Activated T-helper 1 cell treated with anti-CD3 and anti-CD28 coated beads, Interleukin-12 subunit alpha, Interleukin-12 subunit beta, Interleukin-2, Interleukin-4 antibody, amounts not matched to agents 30 ng/mL and 10 ng/mL and 1 ng/mL, durations not matched to agents 14 hours and 24 hours and 36 hours (primary cell): ENCODE measurements around the gene CELA1. TPM values are rescaled to one million over a fixed set of nuclear protein-coding genes. Genes with fewer than 3 reads are reported as not detected.

Experiments used
- DNase-seq: peaks from one replicate; pipeline ENCODE4 v3.0.0; 2021; ENCODE audit warnings: low spot score
- H3K27ac Mint-ChIP-seq: one replicate; pipeline ENCODE4 v1.8.0; 2021; ENCODE audit warnings: mild to moderate bottlenecking, mixed read lengths
- H3K27me3 Mint-ChIP-seq: one replicate; pipeline ENCODE4 v1.8.0; 2022; ENCODE audit warnings: mild to moderate bottlenecking, moderate library complexity, mixed read lengths; ENCODE audit not compliant: insufficient read depth
- H3K36me3 Mint-ChIP-seq: one replicate; pipeline ENCODE4 v1.8.0; 2021; ENCODE audit warnings: low read depth, mixed read lengths
- H3K4me1 Mint-ChIP-seq: one replicate; pipeline ENCODE4 v1.8.0; 2021; ENCODE audit warnings: low read depth, mixed read lengths
- H3K4me3 Mint-ChIP-seq: one replicate; pipeline ENCODE4 v1.8.0; 2021; ENCODE audit warnings: mild to moderate bottlenecking, moderate library complexity, mixed read lengths
- H3K9me3 Mint-ChIP-seq: one replicate; pipeline ENCODE4 v1.8.0; 2021; ENCODE audit warnings: mixed read lengths
- intact Hi-C: fragments of 100-400 bp; cut with micrococcal nuclease; formaldehyde crosslinking; loops from one replicate; pipeline ENCODE4 v1.15.1; 2024
- total RNA-seq: library from RNA; stranded (reverse); gene quantifications from 2 replicates; pipeline ENCODE4 v1.2.3, GENCODE V29; 2022

Gene CELA1
- total RNA-seq, 1 donor from 2014 or later, result not detected

DNA sequence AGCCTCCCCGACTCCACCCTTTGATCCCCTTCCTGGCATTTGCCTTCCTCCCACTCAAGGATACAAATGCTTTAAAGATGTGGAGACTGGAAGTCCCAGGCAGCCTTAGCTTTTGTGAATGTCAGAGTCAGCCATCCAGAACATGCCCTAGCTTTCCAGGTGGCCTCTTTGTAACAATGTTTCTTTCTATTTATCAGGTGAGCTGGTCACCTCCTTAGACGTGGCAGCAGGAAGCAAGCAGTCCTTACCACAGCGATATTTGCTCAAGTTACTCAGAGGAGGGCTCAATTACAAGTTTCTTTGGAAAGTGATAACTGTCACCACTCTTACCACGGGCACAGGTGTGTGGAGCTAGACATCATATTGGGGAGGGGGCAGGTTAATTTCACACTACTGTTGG lies 39.9 kb upstream of the CELA1 start:
- peaks cover 4% of the 10 kb centered on the region for H3K27me3 Mint-ChIP-seq
- H3K4me1 Mint-ChIP-seq, result peaks cover 59% of the 10 kb centered on the region
- DNase-seq, result no peak
- no peak overlapping the region for H3K27ac Mint-ChIP-seq
- no peak overlapping the region for H3K4me3 Mint-ChIP-seq
- H3K9me3 Mint-ChIP-seq, result no peaks in the 10 kb centered on the region
- intact Hi-C loops, result no loop called here
- peaks cover 8% of the 10 kb centered on the region for H3K36me3 Mint-ChIP-seq

GRCh38 chr12:51383269-51383905 lies 36.9 kb upstream of the CELA1 start:
- intact Hi-C loops, result no loop called here
- Mint-ChIP-seq H3K27me3 (peaks cover 10% of the 10 kb centered on the region), H3K4me3 (no peak overlapping the region), H3K36me3 (peaks cover 14% of the 10 kb centered on the region), H3K9me3 (no peaks in the 10 kb centered on the region), H3K4me1 (peaks cover 38% of the 10 kb centered on the region), H3K27ac (no peak overlapping the region)
- DNase-seq, result no peak

- Mint-ChIP-seq H3K9me3 (no peaks in the 10 kb centered on the region), H3K4me1 (peaks cover 28% of the 10 kb centered on the region), H3K27ac (no peak overlapping the region), H3K4me3 (no peak overlapping the region), H3K36me3 (peaks cover 20% of the 10 kb centered on the region), H3K27me3 (peaks cover 10% of the 10 kb centered on the region)
- intact Hi-C loops, result no loop called here
- DNase-seq, result no peak
Measured at GRCh38 chr12:51382173-51382572, 35.7 kb upstream of the CELA1 start.

DNA sequence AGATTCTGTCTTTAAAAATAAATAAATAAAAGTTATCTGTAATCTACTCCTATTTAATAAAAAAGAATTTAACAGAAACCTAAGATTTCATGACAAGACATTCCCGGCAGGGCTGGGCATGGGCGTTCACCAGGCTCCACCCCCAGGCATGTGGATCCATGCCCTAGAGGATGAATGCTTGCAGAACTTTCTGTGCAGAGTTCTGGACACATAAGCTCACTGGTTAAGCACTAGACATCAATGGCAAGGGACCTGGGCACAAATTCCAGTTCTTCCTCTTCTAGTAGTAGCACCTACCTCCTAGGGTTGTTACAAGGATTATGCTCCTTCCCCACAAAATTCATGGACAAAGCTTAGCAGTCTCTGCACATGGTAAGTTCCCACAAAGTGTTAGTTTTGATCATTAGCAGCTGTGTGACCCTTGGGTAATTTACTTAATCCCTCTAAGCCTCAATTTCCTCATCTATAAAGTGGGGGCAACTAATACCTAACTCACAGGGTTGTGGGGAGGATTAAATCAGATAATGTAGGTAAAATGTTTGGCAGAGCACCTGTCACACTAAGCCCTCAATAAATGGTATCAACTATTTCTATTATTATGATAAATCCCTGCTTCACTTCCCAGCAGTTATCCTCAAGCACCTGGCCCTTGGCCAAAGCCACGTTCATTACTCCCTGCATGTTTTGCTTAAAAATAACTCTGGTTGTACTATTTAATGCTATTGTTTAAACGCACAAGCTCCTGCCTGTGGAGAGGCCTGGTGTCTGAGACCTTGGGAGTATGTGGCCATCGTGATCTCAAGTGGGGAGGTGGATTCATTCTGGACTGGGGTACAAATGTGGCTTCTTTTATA lies 35.0 kb upstream of the CELA1 start:
- H3K27me3 Mint-ChIP-seq, result peaks cover 10% of the 10 kb centered on the region
- no peak for DNase-seq
- H3K9me3 Mint-ChIP-seq, result no peaks in the 10 kb centered on the region
- no peak overlapping the region for H3K27ac Mint-ChIP-seq
- H3K4me3 Mint-ChIP-seq, result no peak overlapping the region
- peaks cover 28% of the 10 kb centered on the region for H3K4me1 Mint-ChIP-seq
- peaks cover 20% of the 10 kb centered on the region for H3K36me3 Mint-ChIP-seq
- intact Hi-C loops, result no loop called here

DNA sequence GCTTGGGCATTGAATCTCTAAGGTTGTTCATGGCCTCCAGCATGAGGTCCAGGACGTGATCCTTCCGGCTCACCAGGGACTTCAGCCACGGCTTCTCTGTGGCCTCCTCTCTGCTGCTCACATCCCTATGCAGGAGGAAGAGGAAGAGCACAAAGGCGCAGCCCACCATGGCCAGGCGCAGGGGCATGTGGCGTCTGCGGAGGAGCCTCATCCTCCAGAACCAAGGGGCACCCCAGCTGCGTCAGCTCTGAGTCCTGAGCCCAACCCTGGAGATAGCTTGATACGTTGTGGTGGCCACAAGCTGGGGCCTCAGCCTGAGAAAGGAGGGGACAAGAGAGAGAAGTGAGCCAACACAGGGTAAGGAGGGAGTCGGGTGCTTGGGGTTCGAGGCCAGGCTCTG lies 33.1 kb upstream of the CELA1 start:
- intact Hi-C loops, result no loop called here
- Mint-ChIP-seq H3K4me1 (peaks cover 36% of the 10 kb centered on the region), H3K27ac (no peak overlapping the region), H3K9me3 (no peaks in the 10 kb centered on the region), H3K4me3 (no peak overlapping the region), H3K27me3 (peaks cover 11% of the 10 kb centered on the region), H3K36me3 (peaks cover 20% of the 10 kb centered on the region)
- no peak for DNase-seq

DNA sequence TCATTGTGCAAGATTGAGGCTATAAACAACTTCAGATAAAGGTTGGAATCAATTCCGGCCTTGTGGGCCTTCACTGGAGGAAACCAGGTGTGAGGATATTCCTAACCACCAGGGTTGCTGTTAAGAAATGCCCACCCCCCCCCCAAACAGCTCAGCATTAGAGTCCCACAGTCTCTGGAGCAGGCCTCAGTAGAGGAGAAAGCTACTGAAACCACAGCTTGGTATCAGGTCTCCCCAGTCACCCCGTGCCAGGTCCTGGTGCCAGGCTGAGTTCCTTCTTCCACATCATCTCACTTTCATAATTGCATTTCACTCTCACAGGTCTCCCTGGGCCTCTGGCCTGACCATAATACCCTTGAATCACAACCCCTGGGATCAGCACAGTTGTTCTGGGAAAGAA lies 32.3 kb upstream of the CELA1 start:
- Mint-ChIP-seq H3K27ac (no peak overlapping the region), H3K27me3 (peaks cover 10% of the 10 kb centered on the region), H3K4me1 (peaks cover 35% of the 10 kb centered on the region), H3K36me3 (peaks cover 22% of the 10 kb centered on the region), H3K4me3 (no peak overlapping the region), H3K9me3 (no peaks in the 10 kb centered on the region)
- intact Hi-C loops, result no loop called here
- no peak for DNase-seq

GRCh38 chr12:51377099-51377984 lies 30.9 kb upstream of the CELA1 start:
- no peak for DNase-seq
- intact Hi-C loops, result no loop called here
- no peak overlapping the region for H3K27ac Mint-ChIP-seq
- peaks cover 31% of the 10 kb centered on the region for H3K4me1 Mint-ChIP-seq
- no peak overlapping the region for H3K4me3 Mint-ChIP-seq
- peaks cover 10% of the 10 kb centered on the region for H3K27me3 Mint-ChIP-seq
- H3K9me3 Mint-ChIP-seq, result no peaks in the 10 kb centered on the region
- peaks cover 18% of the 10 kb centered on the region for H3K36me3 Mint-ChIP-seq

DNA sequence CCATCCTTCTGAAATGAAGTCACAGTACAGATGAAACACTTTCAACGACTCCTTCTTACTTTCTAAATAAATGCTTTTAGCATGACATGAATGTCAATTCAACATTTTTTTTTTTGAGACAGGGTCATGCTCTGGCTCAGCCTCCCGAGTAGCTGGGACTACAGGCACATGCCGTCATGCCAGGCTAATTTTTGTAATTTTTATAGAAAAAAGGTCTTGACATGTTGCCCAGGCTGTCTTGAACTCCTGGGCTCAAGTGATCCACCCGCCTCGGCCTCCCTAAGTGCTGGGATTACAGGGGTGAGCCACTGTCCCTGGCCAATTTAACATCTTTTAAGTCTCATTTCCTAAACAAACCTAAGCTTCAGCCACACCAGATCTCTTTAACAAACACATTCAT lies 28.4 kb upstream of the CELA1 start:
- Mint-ChIP-seq H3K27ac (no peak overlapping the region), H3K36me3 (peaks cover 14% of the 10 kb centered on the region), H3K4me3 (no peak overlapping the region), H3K27me3 (peaks cover 2% of the 10 kb centered on the region), H3K9me3 (no peaks in the 10 kb centered on the region), H3K4me1 (peaks cover 43% of the 10 kb centered on the region)
- DNase-seq, result no peak
- intact Hi-C loops, result no loop called here

- Mint-ChIP-seq H3K27me3 (peaks cover 2% of the 10 kb centered on the region), H3K4me3 (no peak overlapping the region), H3K27ac (no peak overlapping the region), H3K4me1 (peaks cover 48% of the 10 kb centered on the region), H3K9me3 (no peaks in the 10 kb centered on the region), H3K36me3 (peaks cover 14% of the 10 kb centered on the region)
- no peak for DNase-seq
- intact Hi-C loops, result no loop called here
Measured at GRCh38 chr12:51374361-51374760, 27.9 kb upstream of the CELA1 start.

GRCh38 chr12:51373187-51373586 lies 26.7 kb upstream of the CELA1 start:
- no peak for DNase-seq
- Mint-ChIP-seq H3K4me1 (peaks cover 55% of the 10 kb centered on the region), H3K9me3 (no peaks in the 10 kb centered on the region), H3K36me3 (peaks cover 9% of the 10 kb centered on the region), H3K27me3 (peaks cover 5% of the 10 kb centered on the region), H3K4me3 (no peak overlapping the region), H3K27ac (no peak overlapping the region)
- intact Hi-C loops, result no loop called here

DNA sequence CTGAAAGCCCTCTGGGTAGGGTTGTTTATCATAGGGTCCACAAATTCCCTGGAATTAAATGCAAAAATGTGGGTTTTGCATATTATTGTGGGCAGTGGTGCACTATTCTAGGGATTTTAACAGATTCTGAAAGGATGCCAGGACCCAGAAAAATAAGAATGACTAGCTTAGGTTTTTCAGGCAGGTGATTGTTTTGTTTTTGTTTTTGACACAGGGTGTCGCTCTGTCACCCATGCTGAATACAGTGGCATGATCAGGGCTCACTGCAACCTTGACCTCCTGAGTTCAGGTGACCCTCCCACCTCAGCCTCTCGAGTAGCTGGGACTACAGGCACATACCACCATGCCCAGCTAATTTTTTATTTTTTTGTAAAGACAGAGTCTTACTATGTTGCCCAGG lies 25.5 kb upstream of the CELA1 start:
- Mint-ChIP-seq H3K4me3 (no peak overlapping the region), H3K27me3 (peaks cover 9% of the 10 kb centered on the region), H3K36me3 (peaks cover 6% of the 10 kb centered on the region), H3K4me1 (peaks cover 64% of the 10 kb centered on the region), H3K27ac (no peak overlapping the region), H3K9me3 (no peaks in the 10 kb centered on the region)
- DNase-seq, result no peak
- intact Hi-C loops, result no loop called here

- Mint-ChIP-seq H3K9me3 (no peaks in the 10 kb centered on the region), H3K36me3 (peaks cover 6% of the 10 kb centered on the region), H3K4me1 (peaks cover 64% of the 10 kb centered on the region), H3K27me3 (peaks cover 9% of the 10 kb centered on the region), H3K4me3 (no peak overlapping the region), H3K27ac (peak overlapping the region; percentile 76)
- DNase-seq, result no peak
- intact Hi-C loops, result no loop called here
Measured at GRCh38 chr12:51371295-51371953, 24.9 kb upstream of the CELA1 start.
